Ishikawa (cell line): ENCODE results near the gene FRS3.

Experiments used
- CEBPB ChIP-seq: IDR thresholded peaks from 2 replicates; pipeline ENCODE4 v1.6.1; 2012
- CREB1 ChIP-seq: IDR thresholded peaks from 2 replicates; pipeline ENCODE4 v1.6.1; 2012; ENCODE audit warnings: low read depth
- EGR1 ChIP-seq: IDR thresholded peaks from 2 replicates; pipeline ENCODE4 v1.6.1; 2012
- EP300 ChIP-seq: IDR thresholded peaks from 2 replicates; pipeline ENCODE4 v1.6.1; 2012; ENCODE audit warnings: borderline replicate concordance
- NFIC ChIP-seq: IDR thresholded peaks from 2 replicates; pipeline ENCODE4 v1.6.1; 2012
- RAD21 ChIP-seq: IDR thresholded peaks from 2 replicates; pipeline ENCODE4 v1.6.1; 2012; ENCODE audit warnings: low read depth
- REST ChIP-seq: IDR thresholded peaks from 2 replicates; pipeline ENCODE4 v1.6.1; 2012; ENCODE audit warnings: low read depth, mild to moderate bottlenecking
- TAF1 ChIP-seq: IDR thresholded peaks from 2 replicates; pipeline ENCODE4 v1.6.1; 2012; ENCODE audit warnings: low read depth, mild to moderate bottlenecking
- TEAD4 ChIP-seq: IDR thresholded peaks from 2 replicates; pipeline ENCODE4 v1.6.1; 2012
- USF1 ChIP-seq: IDR thresholded peaks from 2 replicates; pipeline ENCODE4 v1.6.1; 2012
- YY1 ChIP-seq: IDR thresholded peaks from 2 replicates; pipeline ENCODE4 v1.6.1; 2012; ENCODE audit warnings: low read depth

GRCh38 chr6:41747256-41748101, 32.2 kb downstream of the FRS3 start, which contains the start of gene PGC:
- TF ChIP-seq RAD21 (no peak), REST (no peak), YY1 (no peak), TAF1 (no peak), EP300 (no peak), TEAD4 (no peak), USF1 (no peak), CEBPB (peak; percentile 78), NFIC (no peak), CREB1 (no peak), EGR1 (no peak)
